GM10248 (cell line): ENCODE results near the gene KAZN.
A peak's percentile ranks its signal among the peaks of the same experiment; 100 is the strongest.

Source experiments
- CTCF ChIA-PET: fragments of 300-600 bp; sonication (Branson Sonifier 250); formaldehyde crosslinking; extraction: SDS; loops from one replicate; lab custom pipeline; 2021; ENCODE audit warnings: antibody characterized with exemption; lab: Yijun Ruan, JAX
- POLR2A ChIA-PET: fragments of 350-650 bp; sonication (Branson Sonifier 250); formaldehyde crosslinking; extraction: SDS; loops from one replicate; lab custom pipeline; 2020; ENCODE audit warnings: antibody characterized with exemption; lab: Yijun Ruan, JAX
- DNase-seq: peaks from one replicate; pipeline ENCODE4 v3.0.0; 2012; ENCODE audit errors: extremely low spot score
- TF ChIP-seq, protein P1 (sequence below): IDR thresholded peaks from 2 replicates; pipeline ENCODE4 v1.5.1; 2012; ENCODE audit warnings: mild to moderate bottlenecking, low read depth; ENCODE audit errors: extremely low read depth, missing control alignments, control extremely low read depth

KAZN gene

GRCh38 chr1:14737561-14738094, 139.1 kb downstream of the KAZN start:
- CTCF ChIA-PET = interaction anchor here (1.0 to 2.6 kb wide), 3 partner anchors 11 to 38 kb away, joined by 3 to 6 read pairs (median 3); no protein-coding TSS in a partner anchor
- DNase-seq = no peak
- TF ChIP-seq, protein P1, sequence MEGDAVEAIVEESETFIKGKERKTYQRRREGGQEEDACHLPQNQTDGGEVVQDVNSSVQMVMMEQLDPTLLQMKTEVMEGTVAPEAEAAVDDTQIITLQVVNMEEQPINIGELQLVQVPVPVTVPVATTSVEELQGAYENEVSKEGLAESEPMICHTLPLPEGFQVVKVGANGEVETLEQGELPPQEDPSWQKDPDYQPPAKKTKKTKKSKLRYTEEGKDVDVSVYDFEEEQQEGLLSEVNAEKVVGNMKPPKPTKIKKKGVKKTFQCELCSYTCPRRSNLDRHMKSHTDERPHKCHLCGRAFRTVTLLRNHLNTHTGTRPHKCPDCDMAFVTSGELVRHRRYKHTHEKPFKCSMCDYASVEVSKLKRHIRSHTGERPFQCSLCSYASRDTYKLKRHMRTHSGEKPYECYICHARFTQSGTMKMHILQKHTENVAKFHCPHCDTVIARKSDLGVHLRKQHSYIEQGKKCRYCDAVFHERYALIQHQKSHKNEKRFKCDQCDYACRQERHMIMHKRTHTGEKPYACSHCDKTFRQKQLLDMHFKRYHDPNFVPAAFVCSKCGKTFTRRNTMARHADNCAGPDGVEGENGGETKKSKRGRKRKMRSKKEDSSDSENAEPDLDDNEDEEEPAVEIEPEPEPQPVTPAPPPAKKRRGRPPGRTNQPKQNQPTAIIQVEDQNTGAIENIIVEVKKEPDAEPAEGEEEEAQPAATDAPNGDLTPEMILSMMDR = no peak
- POLR2A ChIA-PET = no interaction called here

GRCh38 chr1:14738235-14738634, 139.8 kb downstream of the KAZN start:
- DNase-seq = no peak
- ChIA-PET CTCF (interaction anchor here (1.0 to 2.6 kb wide), 3 partner anchors 10 to 37 kb away, joined by 3 to 6 read pairs (median 3); no protein-coding TSS in a partner anchor), POLR2A (no interaction called here)
- TF ChIP-seq, protein P1 = no peak

DNA sequence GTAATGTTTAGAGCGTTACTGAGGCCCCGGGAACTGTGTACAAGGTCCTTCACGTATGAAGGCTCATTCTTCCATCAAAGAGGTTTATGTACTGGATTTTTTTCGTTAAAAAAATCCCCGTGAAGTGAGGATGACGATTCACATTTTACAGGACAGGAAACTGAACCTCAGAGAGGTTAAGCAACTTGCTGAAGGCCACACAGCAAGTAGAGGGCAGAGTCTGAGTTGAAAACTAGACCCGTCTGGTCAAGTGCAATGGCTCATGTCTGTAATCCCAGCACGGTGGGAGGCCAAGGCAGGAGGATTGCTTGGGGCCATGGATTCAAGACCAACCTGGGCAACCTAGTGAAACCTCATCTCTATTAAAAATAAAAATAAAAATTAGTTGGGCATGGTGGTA, 140.2 kb downstream of the KAZN start:
- DNase-seq = no peak
- TF ChIP-seq, protein P1 = no peak
- ChIA-PET CTCF (interaction anchor here (1.5 to 2.6 kb wide), 2 partner anchors 10 to 37 kb away, joined by 3 to 6 read pairs; no protein-coding TSS in a partner anchor), POLR2A (no interaction called here)

GRCh38 chr1:14739082-14739832, 140.8 kb downstream of the KAZN start:
- peak; percentile 31 for DNase-seq
- ChIA-PET POLR2A (no interaction called here), CTCF (interaction anchor here (2.6 kb wide), 1 partner anchor 9 kb away, joined by 6 read pairs; no protein-coding TSS in a partner anchor)
- TF ChIP-seq, protein P1 = no peak

DNA sequence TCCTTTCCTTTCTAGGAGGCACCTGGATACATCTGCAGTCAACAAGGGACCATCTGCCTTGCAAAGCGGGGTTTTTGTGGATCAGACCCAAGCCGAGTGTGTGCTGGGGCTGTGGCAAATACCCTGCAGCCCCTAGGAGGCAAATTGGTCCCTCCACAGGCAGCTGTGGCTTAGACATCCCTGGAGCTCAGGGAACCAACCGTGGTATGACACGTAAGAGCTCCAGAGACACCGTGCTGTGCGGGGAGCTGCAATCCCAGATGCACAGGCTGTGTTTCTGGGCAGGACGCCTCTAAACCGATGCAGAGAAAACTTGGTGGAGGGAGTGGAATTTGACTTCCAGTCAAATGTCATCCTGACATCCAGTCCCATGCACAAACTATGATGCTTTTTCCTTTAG, 141.5 kb downstream of the KAZN start:
- POLR2A ChIA-PET = no interaction called here
- TF ChIP-seq, protein P1 = no peak
- CTCF ChIA-PET = interaction anchor here (0.7 to 2.1 kb wide), 3 partner anchors 9 to 46 kb away, joined by 3 to 4 read pairs (median 3); no protein-coding TSS in a partner anchor
- no peak for DNase-seq

GRCh38 chr1:14741082-14741481, 142.6 kb downstream of the KAZN start:
- ChIA-PET POLR2A (no interaction called here), CTCF (interaction anchor here (1.4 to 2.1 kb wide), 2 partner anchors 9 to 47 kb away, joined by 4 to 6 read pairs; no protein-coding TSS in a partner anchor)
- DNase-seq = no peak
- TF ChIP-seq, protein P1 = no peak
